Esophagus muscularis mucosa (tissue), 4 donors: ENCODE data around the gene PC. TPM values are rescaled to one million over a fixed set of nuclear protein-coding genes. Genes with fewer than 3 reads are reported as not detected.

ENCODE experiments used
- DNase-seq: peaks from one replicate; pipeline ENCODE4 v3.0.0-alpha.2; 2017; ENCODE audit errors: extremely low spot score
- H3K27ac ChIP-seq, 4 donors: fragments of 200-600 bp; sonication (generic); replicated peaks in 1 of 4; 1 replicate in 3 of 4; 2 replicates in 1 of 4; pipeline ENCODE4 v1.5.1; 2016 to 2019; ENCODE audit warnings: mild to moderate bottlenecking in 1 of 4
- H3K27me3 ChIP-seq, 4 donors: fragments of 200-600 bp; sonication (generic); one replicate each; pipeline versions ENCODE4 v1.5.1 to v1.6.0; 2016 to 2019
- H3K36me3 ChIP-seq, 4 donors: fragments of 200-600 bp; sonication (generic); one replicate each; pipeline ENCODE4 v1.5.1; 2016 to 2019
- H3K4me1 ChIP-seq, 4 donors: fragments of 200-600 bp; sonication (generic); one replicate each; pipeline ENCODE4 v1.5.1; 2016 to 2019
- H3K4me3 ChIP-seq, 4 donors: fragments of 200-600 bp; sonication (generic); 1 replicate in 2 of 4; 2 replicates in 2 of 4; pipeline ENCODE4 v1.5.1; 2016 to 2019; ENCODE audit warnings: mild to moderate bottlenecking in 4 of 4, moderate library complexity in 1 of 4
- H3K9me3 ChIP-seq, 4 donors: fragments of 200-600 bp; sonication (generic); 1 replicate in 3 of 4; 2 replicates in 1 of 4; pipeline ENCODE4 v1.5.1; 2016 to 2019
- EP300 ChIP-seq: sonication (generic); formaldehyde crosslinking; IDR thresholded peaks from one replicate; pipeline ENCODE4 v1.6.1; 2017; ENCODE audit warnings: antibody characterized with exemption
- POLR2A ChIP-seq: fragments of 450-650 bp; IDR thresholded peaks from one replicate; pipeline ENCODE4 v1.6.1; 2017; ENCODE audit warnings: antibody characterized with exemption, moderate library complexity, mild to moderate bottlenecking, low read depth
- POLR2AphosphoS5 ChIP-seq, 2 donors: sonication (generic); formaldehyde crosslinking; IDR thresholded peaks; one replicate each; pipeline ENCODE4 v1.6.1; 2017; ENCODE audit warnings: antibody characterized with exemption in 2 of 2
- WGBS: methylation state at CpG from one replicate; pipeline ENCODE4 v1.1.5; 2018; 5-methylcytosine and 5-hydroxymethylcytosine counted together
- intact Hi-C: fragments of 100-400 bp; cut with DNase I; formaldehyde crosslinking; loops from one replicate; pipeline ENCODE4 v1.15.1; 2023
- total RNA-seq, 4 donors: library from RNA; depleted of rRNA; stranded (reverse); fragments of >200 nt; gene quantifications; one replicate each; pipeline versions ENCODE4 v1.1.0 to v1.2.1, GENCODE V29; 2016
- TF ChIP-seq, protein P1 (sequence below), 3 experiments: fragments of 200-600 bp in 2 of 3; fragments of 450-650 bp in 1 of 3; sonication (generic) in 2 of 3; IDR thresholded peaks; one replicate each; pipeline ENCODE4 v1.5.1; 2017 to 2019; ENCODE audit warnings: antibody characterized with exemption in 3 of 3, mild to moderate bottlenecking in 2 of 3, moderate library complexity in 1 of 3

The PC gene
- total RNA-seq, 4 donors from 2014 or later, result 2.1 to 5.5 (median 5.1) TPM

DNA sequence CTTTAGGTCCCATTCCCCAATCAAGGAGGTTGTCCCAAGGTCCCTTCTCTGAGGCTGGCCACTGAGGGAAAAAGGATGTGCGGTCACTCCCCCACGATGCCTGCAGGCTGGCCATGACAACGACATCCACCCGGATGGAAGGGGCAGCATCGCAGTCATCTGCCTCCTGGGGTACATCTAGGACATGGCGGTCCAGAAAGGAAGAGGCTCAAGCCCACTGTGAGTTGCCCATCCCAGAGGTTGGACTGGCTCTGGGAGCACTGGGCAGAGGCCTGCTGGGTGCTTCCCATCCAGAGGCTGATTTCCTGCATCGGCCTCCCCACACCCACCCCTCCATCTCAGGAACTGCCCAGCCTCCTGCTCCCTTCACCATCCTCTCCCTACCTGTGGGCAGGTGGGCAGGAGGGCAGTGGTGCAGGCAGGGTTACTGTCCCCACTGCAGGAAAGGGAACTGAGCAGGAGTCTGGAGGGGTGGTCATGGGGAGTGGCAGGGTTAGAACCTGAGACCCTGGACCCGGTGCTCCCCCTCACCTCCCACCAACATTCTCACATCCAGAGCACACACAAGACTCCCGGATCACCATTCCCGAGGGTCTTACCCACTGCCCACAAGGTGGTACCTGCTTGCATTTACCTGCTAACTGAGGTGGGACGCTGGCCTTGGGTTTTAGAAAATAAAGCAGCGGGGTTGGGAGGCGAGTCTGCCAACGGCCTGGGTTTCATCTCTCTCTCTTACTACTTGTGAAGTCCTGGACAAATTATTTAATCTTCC, 110.5 kb downstream of the PC start:
- no peaks in the 10 kb centered on the region for H3K27me3 ChIP-seq
- 89% methylated on average over 6 of the region's 14 CpGs for WGBS
- H3K4me3 ChIP-seq, result no peak overlapping the region
- peaks cover 11 to 59% (median 45%) of the 10 kb centered on the region in 4 donors for H3K36me3 ChIP-seq
- intact Hi-C loops, result loop anchor here (10.0 kb wide), 2 partner anchors 107 to 283 kb away; partner anchors contain the start of genes CTSF and PC
- H3K27ac ChIP-seq, result no peak overlapping the region
- H3K9me3 ChIP-seq, result peaks cover 0 to 3% (median 0%) of the 10 kb centered on the region in 4 donors
- TF ChIP-seq, protein P1, sequence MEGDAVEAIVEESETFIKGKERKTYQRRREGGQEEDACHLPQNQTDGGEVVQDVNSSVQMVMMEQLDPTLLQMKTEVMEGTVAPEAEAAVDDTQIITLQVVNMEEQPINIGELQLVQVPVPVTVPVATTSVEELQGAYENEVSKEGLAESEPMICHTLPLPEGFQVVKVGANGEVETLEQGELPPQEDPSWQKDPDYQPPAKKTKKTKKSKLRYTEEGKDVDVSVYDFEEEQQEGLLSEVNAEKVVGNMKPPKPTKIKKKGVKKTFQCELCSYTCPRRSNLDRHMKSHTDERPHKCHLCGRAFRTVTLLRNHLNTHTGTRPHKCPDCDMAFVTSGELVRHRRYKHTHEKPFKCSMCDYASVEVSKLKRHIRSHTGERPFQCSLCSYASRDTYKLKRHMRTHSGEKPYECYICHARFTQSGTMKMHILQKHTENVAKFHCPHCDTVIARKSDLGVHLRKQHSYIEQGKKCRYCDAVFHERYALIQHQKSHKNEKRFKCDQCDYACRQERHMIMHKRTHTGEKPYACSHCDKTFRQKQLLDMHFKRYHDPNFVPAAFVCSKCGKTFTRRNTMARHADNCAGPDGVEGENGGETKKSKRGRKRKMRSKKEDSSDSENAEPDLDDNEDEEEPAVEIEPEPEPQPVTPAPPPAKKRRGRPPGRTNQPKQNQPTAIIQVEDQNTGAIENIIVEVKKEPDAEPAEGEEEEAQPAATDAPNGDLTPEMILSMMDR (IDR thresholded peaks at IDR 0.05), result no peak
- no peak for TF ChIP-seq POLR2AphosphoS5 (IDR thresholded peaks at IDR 0.05)
- no peak for TF ChIP-seq EP300
- no peak for TF ChIP-seq POLR2A
- peaks cover 12 to 21% (median 16%) of the 10 kb centered on the region in 4 donors for H3K4me1 ChIP-seq
- DNase-seq, result no peak

DNA sequence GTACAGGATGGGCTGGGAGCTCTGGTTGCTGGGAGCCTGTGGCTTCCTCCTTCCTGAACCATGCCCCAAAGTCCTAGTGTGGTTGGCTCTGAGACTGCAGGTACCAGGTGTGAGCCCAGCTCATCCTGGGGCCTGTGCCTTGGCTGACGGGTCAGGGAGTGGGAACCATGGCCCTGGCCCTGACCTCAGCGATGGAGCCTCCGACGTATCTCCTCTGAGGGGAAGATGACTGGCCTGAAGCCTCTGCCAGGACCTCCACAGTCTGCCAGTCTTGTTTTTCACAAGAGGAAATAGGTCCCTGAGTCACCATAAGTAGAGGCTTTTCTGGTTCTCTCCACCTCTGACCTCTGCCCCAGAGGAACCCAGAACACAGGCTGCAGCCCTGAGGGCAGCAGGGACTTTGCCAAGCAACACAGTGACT, 111.5 kb downstream of the PC start:
- Histone ChIP-seq H3K27ac (no peak overlapping the region), H3K36me3 (peaks cover 11 to 59% (median 45%) of the 10 kb centered on the region in 4 donors), H3K4me3 (no peak overlapping the region), H3K27me3 (no peaks in the 10 kb centered on the region), H3K4me1 (peaks cover 21 to 31% (median 26%) of the 10 kb centered on the region in 4 donors), H3K9me3 (peaks cover 0 to 3% (median 0%) of the 10 kb centered on the region in 4 donors)
- intact Hi-C loops, result loop anchor here (10.0 kb wide), 2 partner anchors 108 to 282 kb away; partner anchors contain the start of genes CTSF and PC
- no peak for DNase-seq
- WGBS, result 93% methylated on average over 3 of the region's 4 CpGs
- TF ChIP-seq POLR2A (no peak), EP300 (no peak)
- TF ChIP-seq, protein P1 (IDR thresholded peaks at IDR 0.05), result no peak

DNA sequence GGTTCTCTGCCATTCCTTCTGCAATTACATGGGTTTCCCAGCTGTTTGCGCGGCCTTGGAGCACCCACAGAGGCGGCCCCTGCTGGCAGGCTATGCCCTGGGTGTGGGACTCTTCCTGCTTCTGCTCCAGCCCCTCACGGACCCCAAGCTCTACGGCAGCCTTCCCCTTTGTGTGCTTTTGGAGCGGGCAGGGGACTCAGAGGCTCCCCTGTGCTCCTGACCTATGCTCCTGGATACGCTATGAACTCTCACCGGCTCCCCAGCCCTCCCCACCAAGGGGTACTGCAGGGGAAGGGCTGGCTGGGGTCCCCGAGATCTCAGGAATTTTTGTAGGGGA, 112.3 kb downstream of the PC start:
- Histone ChIP-seq H3K9me3 (peaks cover 0 to 3% (median 0%) of the 10 kb centered on the region in 4 donors), H3K36me3 (peaks cover 11 to 59% (median 45%) of the 10 kb centered on the region in 4 donors), H3K4me3 (no peak overlapping the region), H3K27ac (no peak overlapping the region), H3K27me3 (no peaks in the 10 kb centered on the region), H3K4me1 (peaks cover 25 to 39% (median 33%) of the 10 kb centered on the region in 4 donors)
- intact Hi-C loops, result loop anchor here (10.0 kb wide), 2 partner anchors 109 to 281 kb away; partner anchors contain the start of genes CTSF and PC
- WGBS, result 74% methylated on average over 6 of the region's 9 CpGs
- TF ChIP-seq, protein P1 (IDR thresholded peaks at IDR 0.05), result no peak
- TF ChIP-seq POLR2A, result no peak
- TF ChIP-seq EP300, result no peak
- no peak for TF ChIP-seq POLR2AphosphoS5 (IDR thresholded peaks at IDR 0.05)
- no peak for DNase-seq

DNA sequence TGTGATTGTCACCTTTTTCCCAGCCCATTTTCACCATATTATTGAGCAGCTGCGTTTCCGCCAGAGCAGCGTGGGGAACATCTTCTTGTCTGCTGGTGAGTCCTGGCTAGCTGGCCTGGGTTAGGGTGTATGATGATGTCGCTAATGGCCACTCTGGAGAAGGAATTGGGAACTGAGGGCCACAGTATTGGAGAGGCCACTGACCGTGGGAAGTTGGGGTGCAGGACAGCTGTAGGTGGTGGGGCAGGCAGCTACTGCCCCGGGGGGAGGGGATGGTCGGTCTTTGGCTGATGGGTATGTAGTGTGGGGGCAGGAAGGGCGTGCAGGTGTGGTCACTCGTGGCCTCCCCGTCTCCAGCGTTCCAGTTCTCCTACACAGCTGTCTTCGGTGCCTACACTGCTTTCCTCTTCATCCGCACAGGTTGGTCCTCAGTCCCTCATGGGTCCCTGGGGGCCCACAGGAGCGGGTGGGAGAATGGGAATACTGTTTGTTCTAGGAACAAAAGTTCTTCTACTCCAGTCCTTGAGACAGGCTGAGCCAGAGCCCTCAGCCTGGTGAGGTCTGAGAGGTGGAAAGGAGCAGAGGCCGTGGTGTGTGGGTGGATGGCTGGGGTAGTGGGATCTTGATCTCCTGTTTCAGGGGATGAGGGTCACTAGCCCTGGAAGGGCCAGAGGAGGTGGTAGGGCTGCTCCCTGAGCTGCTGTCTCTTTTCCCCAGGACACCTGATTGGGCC, 112.9 kb downstream of the PC start:
- 86% methylated on average over 15 of the region's 15 CpGs for WGBS
- no peaks in the 10 kb centered on the region for H3K27me3 ChIP-seq
- no peak overlapping the region for H3K27ac ChIP-seq
- peaks cover 11 to 56% (median 45%) of the 10 kb centered on the region in 4 donors for H3K36me3 ChIP-seq
- H3K4me1 ChIP-seq, result peaks cover 25 to 39% (median 39%) of the 10 kb centered on the region in 4 donors
- DNase-seq, result no peak
- H3K4me3 ChIP-seq, result no peak overlapping the region
- TF ChIP-seq POLR2A, result no peak
- TF ChIP-seq, protein P1 (IDR thresholded peaks at IDR 0.05), result no peak
- no peak for TF ChIP-seq POLR2AphosphoS5 (IDR thresholded peaks at IDR 0.05)
- TF ChIP-seq EP300, result no peak
- H3K9me3 ChIP-seq, result peaks cover 0 to 3% (median 0%) of the 10 kb centered on the region in 4 donors
- intact Hi-C loops, result loop anchor here (10.0 kb wide), 2 partner anchors 109 to 281 kb away; partner anchors contain the start of genes CTSF and PC
